ENCODE measurements around the gene LAMC1.
"Not testable (repeated sequence)": the region's sequence is repeated elsewhere in the genome, so short reads cannot be mapped to it uniquely, and the experiment has no call there.

Gene LAMC1

GRCh38 chr1:183110326-183110880, 87.2 kb downstream of the LAMC1 start:
- no peak for DNase-seq

GRCh38 chr1:183114441-183114840, 91.2 kb downstream of the LAMC1 start:
- no peak for DNase-seq

- DNase-seq: no peak
These were observed 93.2 kb downstream of the LAMC1 start for GRCh38 chr1:183116416-183116815.

- peak; percentile 13 for DNase-seq
These were observed 98.4 kb downstream of the LAMC1 start for GRCh38 chr1:183121609-183122008.

- DNase-seq: peak; percentile 54
These were observed 101.0 kb downstream of the LAMC1 start for GRCh38 chr1:183124259-183124658.

- no peak for DNase-seq
These were observed 102.2 kb downstream of the LAMC1 start for GRCh38 chr1:183125279-183125999.

- no peak for DNase-seq
These were observed 102.8 kb downstream of the LAMC1 start for GRCh38 chr1:183126000-183126366.

- no peak for DNase-seq
These were observed 103.3 kb downstream of the LAMC1 start for GRCh38 chr1:183126528-183126927.

- DNase-seq: no peak
These were observed 106.9 kb downstream of the LAMC1 start for GRCh38 chr1:183129921-183130690.

- no peak for DNase-seq
These were observed 107.9 kb downstream of the LAMC1 start for GRCh38 chr1:183131166-183131565.

- no peak for DNase-seq
These were observed 112.1 kb downstream of the LAMC1 start for GRCh38 chr1:183135336-183135735.

- no peak for DNase-seq
These were observed 114.6 kb downstream of the LAMC1 start for GRCh38 chr1:183137782-183138181.

GRCh38 chr1:183138301-183138700, 115.1 kb downstream of the LAMC1 start:
- DNase-seq: no peak

- DNase-seq: peak; percentile 92
These were observed 116.2 kb downstream of the LAMC1 start for GRCh38 chr1:183139281-183139942.

GRCh38 chr1:183140633-183141032, 117.4 kb downstream of the LAMC1 start:
- peak; percentile 28 for DNase-seq

GRCh38 chr1:183142171-183142570, 119.0 kb downstream of the LAMC1 start:
- DNase-seq: no peak

- no peak for DNase-seq
These were observed 120.5 kb downstream of the LAMC1 start for GRCh38 chr1:183143576-183144315.

GRCh38 chr1:183144752-183145151, 121.5 kb downstream of the LAMC1 start:
- no peak for DNase-seq

GRCh38 chr1:183147735-183148134, 124.5 kb downstream of the LAMC1 start:
- no peak for DNase-seq

- DNase-seq: no peak
These were observed 125.4 kb downstream of the LAMC1 start for GRCh38 chr1:183148599-183148998.

GRCh38 chr1:183149273-183149672, 126.1 kb downstream of the LAMC1 start:
- DNase-seq: no peak

- DNase-seq: not testable (repeated sequence)
These were observed 126.8 kb downstream of the LAMC1 start for GRCh38 chr1:183150032-183150431.

GRCh38 chr1:183150445-183150844, 127.2 kb downstream of the LAMC1 start:
- DNase-seq: no peak

All from DMS53 (cell line).